ENCODE measurements around the gene IKBIP. TPM values are rescaled to one million over a fixed set of nuclear protein-coding genes. Genes with fewer than 3 reads are reported as not detected.

Gene IKBIP
- total RNA-seq, 1 experiment from 2014 or later = 14.5 TPM

GRCh38 chr12:98678946-98679610 is 34.5 kb upstream of the IKBIP start:
- CTCF ChIA-PET = no interaction called here
- RAD21 ChIA-PET (ENCODE audit: low non-redundant PET in 1 of 2, low total read pairs in 2 of 2, uncharacterized antibody in 2 of 2, unreplicated experiment in 2 of 2) = no interaction called here
- intact Hi-C loops (cut with micrococcal nuclease) = no loop called here
- H3K36me3 ChIP-seq (ENCODE audit: control insufficient read depth in 1 of 2, insufficient read depth in 2 of 2, low read length in 2 of 2) = peaks cover 0 to 27% of the 10 kb centered on the region in 2 experiments; a peak in 2 of 4 replicates
- H3K27ac ChIP-seq (ENCODE audit: low read depth, low read length) = no peak overlapping the region
- DNase-seq (ENCODE audit: low read depth, low spot score) (no peak), ATAC-seq (no peak)
- no peak overlapping the region for H3K4me3 ChIP-seq (replicated peaks in 1 of 2; ENCODE audit: low read depth in 1 of 2, low read length in 2 of 2)
- no peaks in the 10 kb centered on the region for H3K79me2 ChIP-seq (ENCODE audit: insufficient read depth, low read length)
- no TSS peak for BruUV-seq (replicated peaks)
- H3K9ac ChIP-seq (ENCODE audit: low read length) = no peak overlapping the region
- H3K9me2 ChIP-seq (ENCODE audit: insufficient read depth) = no peaks in the 10 kb centered on the region
- H3K9me3 ChIP-seq (ENCODE audit: control insufficient read depth in 1 of 2, insufficient read depth in 1 of 2, low read depth in 1 of 2, low read length in 2 of 2) = no peaks in the 10 kb centered on the region
- no peaks in the 10 kb centered on the region for H3K4me1 ChIP-seq (ENCODE audit: control insufficient read depth in 1 of 2, insufficient read depth in 2 of 2, low read length in 2 of 2)
- H2AFZ ChIP-seq (ENCODE audit: low read depth, low read length, poor library complexity, severe bottlenecking) = no peak overlapping the region
- TF ChIP-seq FOSL1 (IDR thresholded peaks at IDR 0.05; ENCODE audit: low read depth) (no peak), CTCF (IDR thresholded peaks at IDR 0.05 in 2 of 3, conservative IDR thresholded peaks at IDR 0.05 in 1 of 3; ENCODE audit: borderline replicate concordance in 1 of 3, insufficient read depth in 1 of 3, low read depth in 2 of 3, low read length in 2 of 3) (no peak), SIN3A (IDR thresholded peaks at IDR 0.05; ENCODE audit: low read depth) (no peak), ATF3 (IDR thresholded peaks at IDR 0.05) (no peak), ZBTB33 (IDR thresholded peaks at IDR 0.05; ENCODE audit: extremely low read depth, insufficient replicate concordance, low read length) (no peak), EZH2 (IDR thresholded peaks at IDR 0.05) (no peak), ZFX (IDR thresholded peaks at IDR 0.05) (no peak), REST (IDR thresholded peaks at IDR 0.05; ENCODE audit: low read depth) (no peak), EZH2phosphoT487 (IDR thresholded peaks at IDR 0.05; ENCODE audit: borderline replicate concordance) (no peak), ELF1 (IDR thresholded peaks at IDR 0.05; ENCODE audit: borderline replicate concordance, low read depth) (no peak), EGR1 (IDR thresholded peaks at IDR 0.05; ENCODE audit: low read depth) (no peak), ZNF274 (IDR thresholded peaks at IDR 0.05; ENCODE audit: low read depth, low read length) (no peak), YY1 (IDR thresholded peaks at IDR 0.05; ENCODE audit: extremely low read depth, insufficient replicate concordance, low read depth, low read length) (no peak), POLR2AphosphoS5 (IDR thresholded peaks at IDR 0.05; ENCODE audit: low read depth, low read length) (no peak), SP1 (IDR thresholded peaks at IDR 0.05; ENCODE audit: low read depth) (no peak), CBX3 (IDR thresholded peaks at IDR 0.05; ENCODE audit: low read depth) (no peak), CEBPB (IDR thresholded peaks at IDR 0.05; ENCODE audit: low read depth) (no peak), TCF7L2 (IDR thresholded peaks at IDR 0.05; ENCODE audit: borderline replicate concordance, extremely low read depth, insufficient read depth, insufficient read length) (no peak), RAD21 (IDR thresholded peaks at IDR 0.05; ENCODE audit: low read depth) (no peak), SRF (IDR thresholded peaks at IDR 0.05; ENCODE audit: low read depth) (no peak)
- POLR2A ChIA-PET = no interaction called here
- H3K4me2 ChIP-seq (ENCODE audit: low read length) = no peak overlapping the region
- no peaks in the 10 kb centered on the region for H3K27me3 ChIP-seq (ENCODE audit: insufficient read depth, low read length)
- H4K20me1 ChIP-seq (ENCODE audit: insufficient read depth) = no peaks in the 10 kb centered on the region

All from HCT116 (cell line).